Panc1 (cell line): ENCODE results near the gene ZNF157. TPM values are rescaled to one million over a fixed set of nuclear protein-coding genes. Genes with fewer than 3 reads are reported as not detected.

ENCODE experiments used
- ATAC-seq: fragments of 200-7000 bp; cut with Tn5 transposase; 2 replicates; pipeline ENCODE4 v1.9.1; 2020; ENCODE audit warnings: mild to moderate bottlenecking, moderate library complexity
- BruUV-seq: library from RNA; stranded (reverse); fragments of 400-500 nt; replicated peaks from 2 replicates; lab custom pipeline; 2021; lab: Mats Ljungman, UMichigan
- CTCF ChIA-PET: fragments of 300-600 bp; sonication (Branson Sonifier 250); formaldehyde crosslinking; loops from one replicate; lab custom pipeline; 2022; ENCODE audit warnings: antibody characterized with exemption; lab: Charles Lee
- POLR2A ChIA-PET: fragments of 300-600 bp; sonication (Branson Sonifier 250); formaldehyde crosslinking; loops from one replicate; lab custom pipeline; 2022; ENCODE audit warnings: antibody characterized with exemption; lab: Charles Lee
- DNase-seq: peaks from one replicate; pipeline ENCODE4 v3.0.0-alpha.2; 2010; ENCODE audit warnings: low read depth, low spot score
- H3K27ac ChIP-seq: 2 replicates; pipeline ENCODE4 v1.5.1; 2011; ENCODE audit warnings: mild to moderate bottlenecking, low read length, inconsistent platforms
- H3K27me3 ChIP-seq: fragments of 200-500 bp; sonication (Bioruptor generic); 2 replicates; pipeline ENCODE4 v1.6.0; 2014; ENCODE audit warnings: low read length, inconsistent platforms; ENCODE audit not compliant: control insufficient read depth, insufficient read depth
- H3K36me3 ChIP-seq: fragments of 200-500 bp; sonication (Bioruptor generic); 2 replicates; pipeline ENCODE4 v1.5.1; 2014; ENCODE audit warnings: inconsistent platforms, mild to moderate bottlenecking, low read length, moderate library complexity; ENCODE audit not compliant: control insufficient read depth, insufficient read depth
- H3K4me1 ChIP-seq: 2 replicates; pipeline ENCODE4 v1.5.1; 2011; ENCODE audit warnings: inconsistent platforms, mild to moderate bottlenecking, low read length, moderate library complexity; ENCODE audit not compliant: control insufficient read depth, insufficient read depth
- H3K4me3 ChIP-seq, 2 experiments: 2 replicates each; pipeline ENCODE4 v1.5.1; 2011 to 2012; ENCODE audit warnings: low read depth in 2 of 2, low read length in 2 of 2, mild to moderate bottlenecking in 2 of 2, inconsistent platforms in 1 of 2, moderate library complexity in 1 of 2
- H3K9me3 ChIP-seq: fragments of 200-500 bp; sonication (Bioruptor generic); 2 replicates; pipeline ENCODE4 v1.5.1; 2014; ENCODE audit warnings: low read depth, mild to moderate bottlenecking, inconsistent platforms, low read length, moderate library complexity; ENCODE audit not compliant: control insufficient read depth, insufficient read depth
- POLR2AphosphoS5 ChIP-seq: IDR thresholded peaks from 2 replicates; pipeline ENCODE4 v1.6.1; 2012; ENCODE audit warnings: mild to moderate bottlenecking, low read depth, low read length, moderate library complexity
- SIN3A ChIP-seq: IDR thresholded peaks from 2 replicates; pipeline ENCODE4 v1.6.1; 2012; ENCODE audit warnings: low read depth, mild to moderate bottlenecking, low read length, moderate library complexity, borderline replicate concordance; ENCODE audit not compliant: insufficient read depth
- TCF7L2 ChIP-seq: IDR thresholded peaks from 2 replicates; pipeline ENCODE4 v1.6.1; 2011; ENCODE audit warnings: mild to moderate bottlenecking, low read depth, low read length, inconsistent platforms
- in situ Hi-C: cut with HindIII; loops from 2 replicates; pipeline ENCODE4 v1.10.0; 2016; ENCODE audit warnings: low sequenced_read_pairs, low pct_unique_long_range_greater_than_20kb
- intact Hi-C: fragments of 100-400 bp; cut with micrococcal nuclease; formaldehyde crosslinking; loops from one replicate; pipeline ENCODE4 v1.10.0; 2022; ENCODE audit not compliant: unreplicated experiment
- total RNA-seq: library from RNA; stranded (reverse); gene quantifications from one replicate; pipeline ENCODE4 v1.2.1, GENCODE V29; 2021; ENCODE audit not compliant: unreplicated experiment
- TF ChIP-seq, protein P1 (sequence below), 2 experiments: IDR thresholded peaks; 2 replicates each; pipeline ENCODE4 v1.6.1; 2011 to 2012; ENCODE audit warnings: low read depth in 2 of 2, control low read depth in 1 of 2, low read length in 1 of 2, mild to moderate bottlenecking in 1 of 2, moderate library complexity in 1 of 2; ENCODE audit not compliant: insufficient read depth in 1 of 2
- TF ChIP-seq, protein P2 (sequence below): fragments of 450-650 bp; IDR thresholded peaks from 2 replicates; pipeline ENCODE4 v1.5.1; 2017; ENCODE audit warnings: mild to moderate bottlenecking

ZNF157 gene
- total RNA-seq, 1 experiment from 2014 or later: not detected

- no TSS peak for BruUV-seq
- H3K36me3 ChIP-seq: no peaks in the 10 kb centered on the region
- CTCF ChIA-PET: no interaction called here
- no peaks in the 10 kb centered on the region for H3K4me1 ChIP-seq
- H3K9me3 ChIP-seq: no peaks in the 10 kb centered on the region
- no peak overlapping the region for H3K4me3 ChIP-seq
- no peaks in the 10 kb centered on the region for H3K27me3 ChIP-seq
- no peak overlapping the region for H3K27ac ChIP-seq
- ATAC-seq (no peak), DNase-seq (no peak)
- POLR2A ChIA-PET: no interaction called here
- intact Hi-C loops: no loop called here
- TF ChIP-seq TCF7L2: no peak
- no peak for TF ChIP-seq SIN3A
- TF ChIP-seq, protein P1, sequence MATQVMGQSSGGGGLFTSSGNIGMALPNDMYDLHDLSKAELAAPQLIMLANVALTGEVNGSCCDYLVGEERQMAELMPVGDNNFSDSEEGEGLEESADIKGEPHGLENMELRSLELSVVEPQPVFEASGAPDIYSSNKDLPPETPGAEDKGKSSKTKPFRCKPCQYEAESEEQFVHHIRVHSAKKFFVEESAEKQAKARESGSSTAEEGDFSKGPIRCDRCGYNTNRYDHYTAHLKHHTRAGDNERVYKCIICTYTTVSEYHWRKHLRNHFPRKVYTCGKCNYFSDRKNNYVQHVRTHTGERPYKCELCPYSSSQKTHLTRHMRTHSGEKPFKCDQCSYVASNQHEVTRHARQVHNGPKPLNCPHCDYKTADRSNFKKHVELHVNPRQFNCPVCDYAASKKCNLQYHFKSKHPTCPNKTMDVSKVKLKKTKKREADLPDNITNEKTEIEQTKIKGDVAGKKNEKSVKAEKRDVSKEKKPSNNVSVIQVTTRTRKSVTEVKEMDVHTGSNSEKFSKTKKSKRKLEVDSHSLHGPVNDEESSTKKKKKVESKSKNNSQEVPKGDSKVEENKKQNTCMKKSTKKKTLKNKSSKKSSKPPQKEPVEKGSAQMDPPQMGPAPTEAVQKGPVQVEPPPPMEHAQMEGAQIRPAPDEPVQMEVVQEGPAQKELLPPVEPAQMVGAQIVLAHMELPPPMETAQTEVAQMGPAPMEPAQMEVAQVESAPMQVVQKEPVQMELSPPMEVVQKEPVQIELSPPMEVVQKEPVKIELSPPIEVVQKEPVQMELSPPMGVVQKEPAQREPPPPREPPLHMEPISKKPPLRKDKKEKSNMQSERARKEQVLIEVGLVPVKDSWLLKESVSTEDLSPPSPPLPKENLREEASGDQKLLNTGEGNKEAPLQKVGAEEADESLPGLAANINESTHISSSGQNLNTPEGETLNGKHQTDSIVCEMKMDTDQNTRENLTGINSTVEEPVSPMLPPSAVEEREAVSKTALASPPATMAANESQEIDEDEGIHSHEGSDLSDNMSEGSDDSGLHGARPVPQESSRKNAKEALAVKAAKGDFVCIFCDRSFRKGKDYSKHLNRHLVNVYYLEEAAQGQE (IDR thresholded peaks at IDR 0.05; ENCODE audit: insufficient read depth in 1 of 2, low read depth in 2 of 2, low read length in 1 of 2): no peak
- in situ Hi-C loops: no loop called here
Measured at GRCh38 chrX:47351706-47352105, 18.7 kb upstream of the ZNF157 start.

DNA sequence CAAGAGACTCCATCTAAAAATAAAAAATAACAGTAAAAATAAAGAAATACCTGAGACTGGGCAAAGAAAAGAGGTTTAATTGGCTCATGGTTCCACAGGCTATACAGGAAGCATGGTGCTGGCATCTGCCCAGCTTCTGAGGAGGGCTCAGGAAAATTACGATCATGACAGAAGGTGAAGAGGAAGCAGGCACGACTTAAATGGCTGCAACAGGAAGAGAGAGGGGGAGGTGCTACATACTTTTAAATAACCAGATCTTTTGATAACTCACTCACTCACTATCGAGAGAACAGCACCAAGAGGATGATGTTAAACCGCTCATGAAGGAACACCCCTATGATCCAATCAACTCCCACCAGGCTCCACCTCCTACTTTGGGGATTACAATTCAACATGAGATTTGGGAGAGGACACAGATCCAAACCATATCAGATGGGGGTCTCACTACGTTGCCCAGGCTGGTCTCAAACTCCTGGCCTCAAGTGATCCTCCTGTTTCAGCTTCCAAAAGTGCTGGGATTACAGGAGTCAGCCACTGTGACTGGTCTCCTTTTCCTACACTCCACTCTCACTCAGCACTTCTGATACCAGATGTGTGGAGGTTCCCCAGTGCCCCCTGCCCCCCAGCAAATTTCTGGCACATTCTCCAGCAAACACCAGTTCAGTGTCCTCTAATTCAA lies 11.9 kb upstream of the ZNF157 start:
- DNase-seq: no peak
- no peaks in the 10 kb centered on the region for H3K4me1 ChIP-seq
- TF ChIP-seq POLR2AphosphoS5 (no peak), SIN3A (no peak), TCF7L2 (no peak)
- TF ChIP-seq, protein P1 (IDR thresholded peaks at IDR 0.05; ENCODE audit: insufficient read depth in 1 of 2, low read depth in 2 of 2, low read length in 1 of 2): no peak
- TF ChIP-seq, protein P2, sequence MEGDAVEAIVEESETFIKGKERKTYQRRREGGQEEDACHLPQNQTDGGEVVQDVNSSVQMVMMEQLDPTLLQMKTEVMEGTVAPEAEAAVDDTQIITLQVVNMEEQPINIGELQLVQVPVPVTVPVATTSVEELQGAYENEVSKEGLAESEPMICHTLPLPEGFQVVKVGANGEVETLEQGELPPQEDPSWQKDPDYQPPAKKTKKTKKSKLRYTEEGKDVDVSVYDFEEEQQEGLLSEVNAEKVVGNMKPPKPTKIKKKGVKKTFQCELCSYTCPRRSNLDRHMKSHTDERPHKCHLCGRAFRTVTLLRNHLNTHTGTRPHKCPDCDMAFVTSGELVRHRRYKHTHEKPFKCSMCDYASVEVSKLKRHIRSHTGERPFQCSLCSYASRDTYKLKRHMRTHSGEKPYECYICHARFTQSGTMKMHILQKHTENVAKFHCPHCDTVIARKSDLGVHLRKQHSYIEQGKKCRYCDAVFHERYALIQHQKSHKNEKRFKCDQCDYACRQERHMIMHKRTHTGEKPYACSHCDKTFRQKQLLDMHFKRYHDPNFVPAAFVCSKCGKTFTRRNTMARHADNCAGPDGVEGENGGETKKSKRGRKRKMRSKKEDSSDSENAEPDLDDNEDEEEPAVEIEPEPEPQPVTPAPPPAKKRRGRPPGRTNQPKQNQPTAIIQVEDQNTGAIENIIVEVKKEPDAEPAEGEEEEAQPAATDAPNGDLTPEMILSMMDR: no peak
- H3K27me3 ChIP-seq: no peaks in the 10 kb centered on the region
- ChIA-PET POLR2A (no interaction called here), CTCF (interaction anchor here (0.7 kb wide), 1 partner anchor 230 kb away, joined by 7 read pairs; no protein-coding TSS in a partner anchor)
- no peaks in the 10 kb centered on the region for H3K9me3 ChIP-seq
- no peak overlapping the region for H3K4me3 ChIP-seq
- no peak for ATAC-seq
- BruUV-seq: no TSS peak
- no peaks in the 10 kb centered on the region for H3K36me3 ChIP-seq
- H3K27ac ChIP-seq: no peak overlapping the region
- in situ Hi-C loops (no loop called here), intact Hi-C loops (no loop called here)
